GM12873 (cell line): ENCODE results near the gene TRIM28.

Experiments
- TF ChIP-seq, protein P1 (sequence below): IDR thresholded peaks from 2 replicates; pipeline ENCODE4 v1.5.1; 2012; ENCODE audit warnings: low read depth, mild to moderate bottlenecking, moderate library complexity, low read length, control low read depth; ENCODE audit not compliant: insufficient read depth; ENCODE audit errors: missing control alignments

Gene TRIM28

DNA sequence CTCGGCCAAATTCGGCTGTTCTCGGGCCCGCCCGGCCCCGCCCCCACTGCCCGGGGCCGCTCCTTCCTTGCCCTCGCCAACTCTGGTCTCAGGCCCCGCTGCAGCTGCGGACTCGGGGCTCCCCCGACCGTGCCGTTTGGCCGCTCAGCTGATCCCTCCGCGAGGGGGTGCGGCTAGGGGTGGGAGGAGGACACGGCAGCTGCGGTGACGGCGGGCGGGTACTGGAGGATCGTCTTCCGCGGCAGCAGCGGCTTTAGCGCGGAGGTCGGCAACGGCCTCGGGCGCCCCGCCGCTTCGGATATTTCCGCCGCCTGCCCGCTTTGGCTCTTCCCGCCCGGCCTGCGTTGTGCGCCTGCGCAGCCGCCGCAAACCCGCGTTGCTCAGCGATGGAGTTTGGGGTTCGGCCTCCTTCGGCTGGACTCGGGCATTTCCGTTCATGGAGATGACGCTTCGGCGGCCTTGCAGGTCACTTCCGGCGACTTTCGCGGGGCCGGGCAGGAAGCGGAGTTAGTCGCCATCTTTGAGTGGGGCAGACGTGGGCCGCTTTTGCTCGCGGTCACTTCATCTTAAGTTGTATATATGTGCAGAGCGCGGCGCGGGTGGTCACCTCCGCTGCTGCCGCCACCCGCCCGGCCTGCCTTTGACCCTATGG, 14.9 kb downstream of the TRIM28 start:
- TF ChIP-seq, protein P1, sequence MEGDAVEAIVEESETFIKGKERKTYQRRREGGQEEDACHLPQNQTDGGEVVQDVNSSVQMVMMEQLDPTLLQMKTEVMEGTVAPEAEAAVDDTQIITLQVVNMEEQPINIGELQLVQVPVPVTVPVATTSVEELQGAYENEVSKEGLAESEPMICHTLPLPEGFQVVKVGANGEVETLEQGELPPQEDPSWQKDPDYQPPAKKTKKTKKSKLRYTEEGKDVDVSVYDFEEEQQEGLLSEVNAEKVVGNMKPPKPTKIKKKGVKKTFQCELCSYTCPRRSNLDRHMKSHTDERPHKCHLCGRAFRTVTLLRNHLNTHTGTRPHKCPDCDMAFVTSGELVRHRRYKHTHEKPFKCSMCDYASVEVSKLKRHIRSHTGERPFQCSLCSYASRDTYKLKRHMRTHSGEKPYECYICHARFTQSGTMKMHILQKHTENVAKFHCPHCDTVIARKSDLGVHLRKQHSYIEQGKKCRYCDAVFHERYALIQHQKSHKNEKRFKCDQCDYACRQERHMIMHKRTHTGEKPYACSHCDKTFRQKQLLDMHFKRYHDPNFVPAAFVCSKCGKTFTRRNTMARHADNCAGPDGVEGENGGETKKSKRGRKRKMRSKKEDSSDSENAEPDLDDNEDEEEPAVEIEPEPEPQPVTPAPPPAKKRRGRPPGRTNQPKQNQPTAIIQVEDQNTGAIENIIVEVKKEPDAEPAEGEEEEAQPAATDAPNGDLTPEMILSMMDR = no peak

DNA sequence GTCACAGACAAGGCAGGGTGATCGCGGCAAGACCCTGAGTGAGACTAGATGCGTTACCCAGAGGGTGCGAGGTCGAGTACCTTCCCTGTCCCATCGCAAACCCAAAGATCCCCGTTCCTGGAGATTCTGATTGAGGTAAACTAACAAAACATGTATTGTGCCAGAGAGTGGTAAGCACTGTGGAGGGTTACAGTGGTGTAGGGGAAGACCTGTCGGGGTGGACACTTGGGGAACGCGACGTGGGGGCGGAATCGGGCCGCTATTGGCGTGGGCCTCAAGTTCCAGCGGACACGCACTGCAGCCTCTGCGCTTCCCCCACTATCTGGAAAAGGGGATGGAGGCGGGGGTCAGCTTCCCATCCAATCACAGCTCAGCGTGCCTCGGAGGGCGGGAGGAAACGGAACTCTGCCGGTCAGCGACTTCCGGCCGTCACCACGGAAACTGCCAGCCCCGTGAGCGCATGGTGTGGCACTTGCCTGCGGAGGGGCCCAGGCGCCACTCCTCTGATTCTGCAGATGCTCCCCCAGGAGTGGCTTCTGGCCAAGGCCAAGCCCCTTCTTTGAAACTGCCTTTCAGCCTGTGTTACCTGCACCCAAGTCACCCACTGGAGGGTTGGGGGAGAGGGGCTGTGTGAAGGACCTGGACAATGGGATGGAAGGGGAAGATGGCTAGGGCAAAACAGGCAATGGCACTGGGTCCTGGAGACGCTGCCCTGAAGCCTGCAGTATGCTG, 15.6 kb downstream of the TRIM28 start:
- TF ChIP-seq, protein P1 = no peak

DNA sequence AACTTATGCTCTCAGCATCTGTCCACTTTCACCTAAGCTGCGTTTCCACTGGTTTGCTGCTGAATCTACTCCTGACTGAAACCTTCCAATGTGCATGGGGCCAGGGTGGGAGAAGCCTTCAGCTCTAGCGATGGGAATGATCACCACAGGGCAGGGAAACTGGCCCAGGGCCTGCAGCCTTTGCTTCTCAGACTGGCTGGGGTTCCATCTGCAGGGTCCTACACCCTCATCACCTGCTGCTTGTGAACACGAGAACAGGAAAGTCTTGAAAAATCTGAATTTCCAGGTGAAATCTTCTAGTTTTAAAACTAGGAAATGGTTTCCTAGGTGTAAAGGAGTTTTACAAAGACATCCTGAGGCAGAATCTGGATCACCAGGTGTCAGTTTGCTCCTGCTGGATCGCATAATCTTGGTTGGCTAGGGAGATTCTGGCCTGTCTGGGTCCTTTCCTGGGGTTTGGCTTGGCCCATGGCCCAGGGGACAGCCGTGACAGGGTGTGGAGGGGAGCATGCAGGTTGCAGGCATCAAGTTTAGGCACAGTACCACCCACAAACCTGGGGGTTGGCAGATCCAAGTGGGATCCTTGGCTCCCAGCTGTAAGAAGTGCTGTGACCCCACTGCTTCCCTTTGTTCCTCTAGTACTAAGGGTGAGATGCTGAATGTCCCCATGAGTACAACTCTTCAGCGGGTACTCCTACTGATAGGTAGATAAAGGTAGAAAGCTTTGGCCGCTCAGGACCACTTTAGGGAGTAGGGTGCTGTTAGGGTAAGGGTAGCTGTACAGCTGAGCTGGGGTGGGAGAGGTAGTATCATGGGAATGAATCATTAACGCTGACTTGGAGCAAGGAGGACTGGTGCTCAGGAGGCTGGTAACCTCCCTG, 16.4 kb downstream of the TRIM28 start:
- TF ChIP-seq, protein P1 = no peak

DNA sequence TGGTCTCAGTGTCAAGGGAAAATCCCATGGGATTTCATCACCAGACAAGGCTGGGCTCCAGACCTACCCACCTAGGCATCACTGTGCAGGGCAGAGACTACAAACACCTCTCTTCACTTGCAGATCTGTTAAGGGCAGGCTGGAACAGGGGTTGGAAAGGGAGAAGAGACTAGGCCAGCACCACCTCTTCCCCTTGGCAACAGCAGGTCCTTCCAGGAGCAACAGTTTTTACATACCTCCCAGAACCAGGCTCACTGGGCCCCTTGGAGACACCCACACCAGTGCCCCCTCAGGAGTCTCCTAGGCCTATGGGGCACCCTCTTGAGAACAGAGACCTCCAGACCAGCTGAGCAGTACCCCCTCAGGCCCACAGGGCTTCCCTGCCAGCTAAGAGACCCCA, 17.1 kb downstream of the TRIM28 start:
- TF ChIP-seq, protein P1 = no peak

DNA sequence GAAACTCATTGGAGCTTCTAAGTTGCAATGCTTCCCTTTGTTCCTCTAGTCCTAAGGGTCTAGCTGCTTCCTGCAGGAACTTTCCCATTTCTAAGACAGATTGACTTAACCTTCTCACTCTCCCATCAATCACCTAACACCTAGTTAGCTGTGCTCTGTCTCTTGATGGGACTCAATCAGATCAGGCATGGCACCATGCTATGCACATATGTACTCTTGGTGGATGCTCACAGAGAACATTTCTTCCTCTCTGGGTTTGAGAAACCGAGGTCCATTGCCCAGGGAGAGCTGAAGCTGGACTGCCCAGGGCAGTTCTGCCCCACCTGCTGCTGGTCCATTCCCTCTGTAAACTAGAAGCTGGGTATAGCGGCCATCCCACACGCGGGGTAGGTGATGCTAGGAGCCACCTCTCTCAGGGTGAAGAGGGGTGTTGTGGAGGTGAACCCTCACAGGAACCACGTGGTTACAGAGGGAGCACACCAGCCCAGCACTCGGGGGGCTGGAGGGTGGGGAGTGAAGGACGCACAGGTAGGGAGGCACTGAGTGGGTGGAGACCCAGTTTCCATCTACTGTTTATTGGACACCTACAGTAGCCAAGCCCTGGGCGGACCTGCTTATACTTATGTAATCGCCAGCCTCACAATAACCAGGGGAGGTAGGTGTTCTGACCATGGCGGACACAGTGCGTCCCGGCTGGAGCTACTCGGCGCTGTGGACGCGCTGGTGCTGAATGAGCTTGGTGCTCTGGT, 17.7 kb downstream of the TRIM28 start:
- TF ChIP-seq, protein P1 = no peak

DNA sequence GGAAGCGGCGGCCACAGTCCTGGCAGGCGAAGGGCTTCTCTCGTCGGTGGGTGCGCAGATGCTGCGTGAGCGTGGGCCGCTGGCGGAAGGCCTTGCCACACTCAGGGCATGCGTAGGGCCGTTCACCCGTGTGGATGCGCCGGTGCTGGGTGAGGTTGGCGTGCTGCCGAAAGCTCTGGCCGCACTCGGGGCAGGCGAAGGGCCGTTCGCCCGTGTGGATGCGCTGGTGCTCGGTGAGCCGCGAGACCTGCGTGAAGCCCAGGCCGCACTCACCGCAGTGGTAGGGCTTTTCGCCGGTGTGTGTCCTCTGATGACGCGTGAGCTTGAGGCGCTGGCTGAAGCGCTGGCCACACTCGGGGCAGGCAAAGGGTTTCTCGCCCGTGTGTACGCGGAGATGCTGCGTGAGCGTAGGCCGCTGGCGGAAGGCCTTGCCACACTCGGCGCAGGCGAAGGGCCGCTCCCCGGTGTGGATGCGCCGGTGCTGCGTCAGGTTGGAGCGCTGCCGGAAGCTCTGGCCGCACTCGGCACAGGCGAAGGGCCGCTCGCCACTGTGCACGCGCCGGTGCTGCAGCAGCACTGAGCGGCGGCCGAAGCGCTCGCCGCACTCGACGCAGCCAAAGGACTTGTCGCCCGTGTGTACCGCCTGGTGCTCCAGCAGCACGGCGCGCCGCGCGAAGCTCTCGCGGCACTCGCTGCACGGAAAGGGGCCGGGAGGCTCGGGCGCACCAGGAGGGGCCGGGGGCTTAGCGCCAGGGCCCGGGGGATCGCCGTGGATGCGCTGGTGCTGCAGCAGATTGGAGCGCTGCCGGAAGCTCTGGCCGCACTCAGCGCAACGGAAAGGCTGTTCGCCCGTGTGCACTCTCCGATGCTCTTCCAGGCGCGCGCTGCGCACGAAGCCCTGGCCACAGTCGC, 18.5 kb downstream of the TRIM28 start:
- TF ChIP-seq, protein P1 = no peak
